Measurements from ENCODE around the gene MTFR1L. TPM values are rescaled to one million over a fixed set of nuclear protein-coding genes. Genes with fewer than 3 reads are reported as not detected.
A peak's percentile ranks its signal among the peaks of the same experiment; 100 is the strongest.

Gene MTFR1L
- total RNA-seq, 1 donor from 2014 or later, result 30.0 TPM

DNA sequence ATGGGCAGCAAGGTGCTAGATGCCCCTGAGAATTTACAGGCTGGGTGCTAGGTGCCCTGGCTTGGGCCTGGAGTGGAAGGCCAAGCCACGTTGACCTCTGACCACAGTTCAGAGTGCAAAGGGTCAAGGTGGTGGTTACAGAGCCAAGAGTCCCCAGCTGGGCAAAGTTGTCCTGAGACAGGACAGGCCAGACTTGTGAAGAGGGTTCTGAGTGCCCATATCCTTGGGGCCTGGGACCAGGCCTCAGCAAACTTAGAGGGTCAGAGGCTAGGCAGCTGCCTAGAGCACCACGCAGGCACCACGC, 38.7 kb upstream of the MTFR1L start:
- intact Hi-C loops (cut with micrococcal nuclease), result no loop called here
- no peak overlapping the region for H3K27ac Mint-ChIP-seq
- no peaks in the 10 kb centered on the region for H3K9me3 Mint-ChIP-seq
- peaks cover 5% of the 10 kb centered on the region for H3K36me3 Mint-ChIP-seq (ENCODE audit: low read depth)
- H3K4me1 Mint-ChIP-seq, result peaks cover under 1% of the 10 kb centered on the region
- no peak overlapping the region for H3K4me3 Mint-ChIP-seq
- no peak for DNase-seq
- H3K27me3 Mint-ChIP-seq, result peaks cover 28% of the 10 kb centered on the region

DNA sequence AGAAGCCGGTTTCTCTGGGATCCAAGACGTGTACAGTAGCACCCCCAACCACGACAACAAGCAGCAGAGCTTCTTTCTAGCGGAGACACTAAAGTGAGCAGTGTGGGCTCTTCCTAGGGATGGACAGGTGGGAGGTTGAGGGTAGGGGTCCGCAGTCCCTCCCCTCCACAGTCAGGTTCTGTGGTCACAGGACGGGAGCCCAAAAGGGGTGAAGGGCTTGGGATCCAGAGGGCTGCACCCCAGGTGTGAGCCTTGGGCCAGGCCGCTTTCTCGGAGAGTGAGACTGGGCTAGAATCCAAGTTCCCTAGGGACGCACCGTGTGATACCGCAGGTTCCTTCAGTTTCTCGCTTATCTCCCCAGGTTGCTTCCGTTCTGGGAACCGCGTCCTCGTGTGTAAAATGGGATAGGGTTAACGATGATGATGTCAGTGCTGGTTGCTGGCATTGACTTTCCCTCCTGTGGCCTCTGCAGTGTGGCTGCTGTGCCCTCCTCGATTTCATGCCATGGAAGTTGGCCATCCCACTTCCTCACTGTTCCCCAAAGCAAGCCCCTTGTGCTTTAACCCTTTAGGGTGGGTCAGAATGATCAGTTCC, 37.0 kb upstream of the MTFR1L start:
- H3K36me3 Mint-ChIP-seq (ENCODE audit: low read depth), result peaks cover 5% of the 10 kb centered on the region
- intact Hi-C loops (cut with micrococcal nuclease), result no loop called here
- no peaks in the 10 kb centered on the region for H3K4me1 Mint-ChIP-seq
- H3K9me3 Mint-ChIP-seq, result no peaks in the 10 kb centered on the region
- no peak overlapping the region for H3K4me3 Mint-ChIP-seq
- DNase-seq, result no peak
- H3K27ac Mint-ChIP-seq, result no peak overlapping the region
- peaks cover 22% of the 10 kb centered on the region for H3K27me3 Mint-ChIP-seq

- Mint-ChIP-seq H3K27ac (no peak overlapping the region), H3K4me1 (no peaks in the 10 kb centered on the region), H3K9me3 (no peaks in the 10 kb centered on the region), H3K36me3 (ENCODE audit: low read depth) (peaks cover 5% of the 10 kb centered on the region), H3K27me3 (peaks cover 16% of the 10 kb centered on the region), H3K4me3 (no peak overlapping the region)
- no peak for DNase-seq
- intact Hi-C loops (cut with micrococcal nuclease), result no loop called here
Observed at GRCh38 chr1:25784575-25785051, 35.1 kb upstream of the MTFR1L start.

DNA sequence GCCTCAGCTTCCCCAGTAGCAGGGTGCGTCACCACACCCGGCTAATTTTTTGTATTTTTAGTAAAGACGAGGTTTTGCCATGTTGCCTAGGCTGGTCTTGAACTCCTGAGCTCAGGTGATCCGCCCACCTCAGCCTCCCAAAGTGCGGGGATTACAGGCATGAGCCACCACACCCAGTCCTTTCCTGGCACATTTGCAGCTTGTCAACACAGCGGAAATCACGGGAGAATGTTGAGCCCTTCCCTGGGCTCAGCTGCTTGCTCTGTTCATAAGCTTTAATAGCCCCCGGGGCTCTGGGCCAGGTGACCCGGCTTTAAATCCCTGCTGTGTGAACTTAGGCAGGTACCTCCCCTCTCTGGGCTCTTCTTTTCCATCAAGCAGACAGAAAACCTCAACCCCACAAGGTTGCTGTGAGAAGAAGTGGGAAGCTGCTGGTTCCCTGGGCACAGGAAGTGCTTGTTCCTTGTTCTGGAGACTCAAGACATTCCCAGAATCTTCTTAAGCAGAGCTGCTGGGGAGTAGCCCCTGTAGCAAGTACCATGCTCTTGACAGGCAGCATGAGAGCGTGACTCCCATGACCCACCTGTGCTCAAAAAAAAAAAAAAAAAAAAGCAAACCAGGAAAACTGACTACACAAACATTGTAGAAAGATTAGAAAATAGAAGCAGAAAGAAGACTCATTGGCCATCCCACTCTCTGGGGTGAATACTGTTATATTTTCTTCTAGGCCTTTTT, 34.3 kb upstream of the MTFR1L start:
- intact Hi-C loops (cut with micrococcal nuclease), result no loop called here
- Mint-ChIP-seq H3K27me3 (peaks cover 14% of the 10 kb centered on the region), H3K9me3 (no peaks in the 10 kb centered on the region), H3K27ac (no peak overlapping the region), H3K4me1 (no peaks in the 10 kb centered on the region), H3K4me3 (no peak overlapping the region), H3K36me3 (ENCODE audit: low read depth) (peaks cover 5% of the 10 kb centered on the region)
- DNase-seq, result no peak

DNA sequence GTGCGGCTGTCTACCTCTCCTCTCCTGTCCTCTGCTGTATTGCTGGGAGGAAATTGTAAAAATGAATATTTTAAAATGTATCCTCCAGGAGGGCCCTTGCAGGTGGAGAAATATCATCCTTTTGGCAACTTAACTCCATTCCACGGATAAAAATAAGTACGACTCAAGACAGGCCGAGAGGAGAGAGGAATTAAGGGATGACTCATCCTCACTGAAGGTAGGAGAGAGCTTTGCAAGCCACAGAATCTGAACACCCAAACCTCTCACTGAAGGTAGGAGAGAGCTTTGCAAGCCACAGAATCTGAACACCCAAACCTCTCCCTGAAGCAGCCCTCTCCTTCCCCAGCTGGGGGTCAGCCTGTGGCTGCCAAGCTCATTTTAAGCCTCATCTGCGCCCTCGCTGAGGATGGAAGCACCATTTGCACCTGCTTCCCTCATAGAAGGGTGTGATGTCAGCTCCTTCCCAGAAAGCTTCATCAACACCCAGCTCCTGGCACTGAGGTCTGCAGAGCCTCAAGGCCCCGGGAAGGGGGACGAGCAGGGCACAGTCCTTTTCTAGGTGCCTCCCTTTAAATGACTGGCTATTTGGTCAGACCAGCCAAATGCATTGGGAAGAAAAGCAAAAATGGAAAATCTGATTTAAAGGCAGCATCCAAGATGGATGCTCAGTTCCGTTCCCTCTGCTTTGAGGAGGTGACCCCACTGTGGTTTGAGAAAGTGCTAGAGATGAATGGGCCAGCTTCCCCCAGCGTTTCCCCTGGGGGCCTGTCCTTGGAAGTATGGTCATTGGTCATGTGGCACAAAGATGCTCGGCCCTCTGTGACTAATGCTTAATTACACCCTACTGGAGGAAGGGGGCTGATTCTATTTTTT, 32.6 kb upstream of the MTFR1L start:
- no peak for DNase-seq
- intact Hi-C loops (cut with micrococcal nuclease), result no loop called here
- no peak overlapping the region for H3K27ac Mint-ChIP-seq

DNA sequence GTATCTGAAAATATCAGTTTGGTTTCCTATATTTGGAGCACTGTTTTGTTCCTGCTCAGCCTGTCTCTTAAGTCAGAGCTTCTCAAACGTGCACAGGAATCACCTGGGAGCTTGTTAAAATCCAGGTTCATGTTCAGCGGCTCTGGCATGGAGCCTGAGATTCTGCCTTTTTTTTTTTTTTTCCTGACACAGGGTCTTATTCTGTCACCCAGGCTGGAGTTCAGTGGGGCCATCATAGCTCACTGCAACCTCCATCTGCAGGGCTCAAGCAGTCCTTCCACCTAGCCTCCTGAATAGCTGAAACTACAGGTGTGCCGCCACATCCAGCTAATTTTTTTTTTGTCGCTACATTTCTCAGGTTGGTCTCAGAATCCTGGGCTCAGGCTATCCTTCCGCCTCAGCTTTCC, 32.0 kb upstream of the MTFR1L start:
- intact Hi-C loops (cut with micrococcal nuclease), result no loop called here
- no peak overlapping the region for H3K4me3 Mint-ChIP-seq

More for the DNA sequence above, 32.6 kb upstream of the MTFR1L start:
- Mint-ChIP-seq H3K4me1 (no peaks in the 10 kb centered on the region), H3K27me3 (peaks cover 20% of the 10 kb centered on the region), H3K9me3 (no peaks in the 10 kb centered on the region), H3K4me3 (no peak overlapping the region), H3K36me3 (ENCODE audit: low read depth) (peaks cover 5% of the 10 kb centered on the region)

DNA sequence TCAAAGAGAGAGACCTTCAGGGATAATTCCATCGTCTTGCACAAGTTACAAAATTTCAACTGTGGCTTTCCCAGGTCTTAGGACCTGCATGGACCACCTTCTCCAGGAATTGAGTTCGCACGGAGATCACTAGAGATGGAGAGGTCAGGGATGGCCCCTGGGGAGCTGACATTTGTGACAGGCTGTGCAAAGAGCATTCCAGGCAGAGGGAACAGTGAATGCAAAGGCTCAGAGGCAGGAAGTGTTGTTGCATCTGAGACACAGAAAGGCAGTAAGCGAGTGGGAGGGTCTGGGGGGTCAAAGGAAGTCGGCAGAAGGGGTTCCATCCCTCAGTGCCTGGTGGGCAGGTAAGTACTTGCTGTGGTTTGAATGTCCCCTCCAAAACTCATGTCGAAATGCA, 29.3 kb upstream of the MTFR1L start:
- Mint-ChIP-seq H3K36me3 (ENCODE audit: low read depth) (no peaks in the 10 kb centered on the region), H3K9me3 (no peaks in the 10 kb centered on the region), H3K27ac (no peak overlapping the region), H3K27me3 (peaks cover 25% of the 10 kb centered on the region), H3K4me3 (no peak overlapping the region), H3K4me1 (no peaks in the 10 kb centered on the region)
- no peak for DNase-seq
- intact Hi-C loops (cut with micrococcal nuclease), result no loop called here

More for the DNA sequence above, 32.0 kb upstream of the MTFR1L start:
- Mint-ChIP-seq H3K9me3 (no peaks in the 10 kb centered on the region), H3K4me1 (no peaks in the 10 kb centered on the region), H3K27ac (no peak overlapping the region), H3K27me3 (peaks cover 20% of the 10 kb centered on the region), H3K36me3 (ENCODE audit: low read depth) (peaks cover 5% of the 10 kb centered on the region)
- no peak for DNase-seq

- no peak overlapping the region for H3K4me3 Mint-ChIP-seq
- no peaks in the 10 kb centered on the region for H3K36me3 Mint-ChIP-seq (ENCODE audit: low read depth)
- DNase-seq, result no peak
- no peak overlapping the region for H3K27ac Mint-ChIP-seq
- intact Hi-C loops (cut with micrococcal nuclease), result no loop called here
- no peaks in the 10 kb centered on the region for H3K9me3 Mint-ChIP-seq
- H3K4me1 Mint-ChIP-seq, result peaks cover 13% of the 10 kb centered on the region
- peaks cover 29% of the 10 kb centered on the region for H3K27me3 Mint-ChIP-seq
Observed at GRCh38 chr1:25792115-25792514, 27.6 kb upstream of the MTFR1L start.

- H3K4me1 Mint-ChIP-seq, result peaks cover 19% of the 10 kb centered on the region
- no peaks in the 10 kb centered on the region for H3K9me3 Mint-ChIP-seq
- no peaks in the 10 kb centered on the region for H3K36me3 Mint-ChIP-seq (ENCODE audit: low read depth)
- no peak overlapping the region for H3K27ac Mint-ChIP-seq
- intact Hi-C loops (cut with micrococcal nuclease), result loop anchor here (2.0 kb wide), 1 partner anchor 19 kb away; no protein-coding TSS in a partner anchor
- no peak overlapping the region for H3K4me3 Mint-ChIP-seq
- H3K27me3 Mint-ChIP-seq, result peaks cover 29% of the 10 kb centered on the region
- DNase-seq, result no peak
Observed at GRCh38 chr1:25793585-25794170, 26.1 kb upstream of the MTFR1L start.

GRCh38 chr1:25794325-25794724, 25.4 kb upstream of the MTFR1L start:
- Mint-ChIP-seq H3K4me1 (peaks cover 19% of the 10 kb centered on the region), H3K27ac (no peak overlapping the region), H3K27me3 (peaks cover 29% of the 10 kb centered on the region), H3K4me3 (no peak overlapping the region), H3K36me3 (ENCODE audit: low read depth) (no peaks in the 10 kb centered on the region), H3K9me3 (no peaks in the 10 kb centered on the region)
- DNase-seq, result no peak
- intact Hi-C loops (cut with micrococcal nuclease), result loop anchor here (2.0 kb wide), 1 partner anchor 20 kb away; no protein-coding TSS in a partner anchor

GRCh38 chr1:25795211-25795610, 24.5 kb upstream of the MTFR1L start:
- no peaks in the 10 kb centered on the region for H3K9me3 Mint-ChIP-seq
- intact Hi-C loops (cut with micrococcal nuclease), result loop anchor here (2.0 to 5.0 kb wide), 2 partner anchors 20 to 118 kb away; no protein-coding TSS in a partner anchor
- peaks cover 29% of the 10 kb centered on the region for H3K27me3 Mint-ChIP-seq
- H3K36me3 Mint-ChIP-seq (ENCODE audit: low read depth), result no peaks in the 10 kb centered on the region
- peaks cover 19% of the 10 kb centered on the region for H3K4me1 Mint-ChIP-seq
- DNase-seq, result no peak
- no peak overlapping the region for H3K4me3 Mint-ChIP-seq
- H3K27ac Mint-ChIP-seq, result no peak overlapping the region

GRCh38 chr1:25795946-25796810, 23.6 kb upstream of the MTFR1L start:
- no peak for DNase-seq

More at GRCh38 chr1:25795946-25796810, 23.6 kb upstream of the MTFR1L start:
- Mint-ChIP-seq H3K9me3 (no peaks in the 10 kb centered on the region), H3K27me3 (peaks cover 35% of the 10 kb centered on the region), H3K36me3 (ENCODE audit: low read depth) (no peaks in the 10 kb centered on the region), H3K4me1 (peaks cover 23% of the 10 kb centered on the region), H3K4me3 (peak overlapping the region; percentile 60), H3K27ac (peak overlapping the region; percentile 48)
- intact Hi-C loops (cut with micrococcal nuclease), result loop anchor here (2.0 to 5.0 kb wide), 3 partner anchors 21 to 187 kb away; no protein-coding TSS in a partner anchor

All from activated CD4-positive, alpha-beta T cell treated with anti-CD3 and anti-CD28 coated beads, Interleukin-2, amount 10 ng/mL, durations not matched to agents 24 days and 14 days (primary cell).